Measurements from ENCODE around the gene ACSM3.
A peak's percentile ranks its signal among the peaks of the same experiment; 100 is the strongest.
"Not testable (repeated sequence)": the region's sequence is repeated elsewhere in the genome, so short reads cannot be mapped to it uniquely, and the experiment has no call there.

Gene ACSM3

DNA sequence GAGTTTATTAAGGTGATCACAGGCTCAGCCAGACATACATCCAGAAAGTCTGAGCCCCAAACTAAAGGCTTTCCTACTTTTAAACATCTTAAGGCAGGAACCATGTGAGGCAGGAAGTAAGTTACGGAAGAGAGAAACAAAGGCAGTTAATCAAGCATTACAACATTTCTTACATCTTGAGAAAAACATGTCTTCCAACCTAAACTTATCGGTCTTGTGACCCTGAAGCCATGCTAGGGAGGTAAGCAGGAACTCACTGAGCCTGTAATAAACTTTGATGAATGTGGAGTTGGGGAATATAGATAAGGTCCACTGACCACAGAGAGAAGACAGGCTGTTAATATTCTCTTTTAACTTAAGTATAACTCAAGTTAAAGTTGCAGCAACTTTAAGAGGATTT, 3.5 kb upstream of the ACSM3 start:
- DNase-seq (ENCODE audit: low read depth) = no peak

DNA sequence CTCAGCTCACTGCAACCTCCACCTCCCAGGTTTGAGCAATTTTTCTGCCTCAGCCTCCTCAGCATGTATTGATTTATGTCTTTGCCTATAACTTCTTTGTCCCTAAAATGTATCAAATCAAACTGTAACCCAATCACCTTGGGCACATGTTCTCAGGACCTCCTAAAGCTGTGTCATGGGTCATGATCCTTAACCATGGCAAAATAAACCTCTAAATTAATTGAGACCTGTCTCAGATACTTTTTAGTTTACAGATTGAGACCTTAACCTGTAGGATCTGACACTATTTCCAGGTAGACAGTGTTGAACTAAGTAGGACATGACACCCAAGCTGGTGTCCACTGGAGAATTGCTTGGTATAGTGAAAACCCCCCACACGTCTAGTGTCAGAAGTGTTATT, 2.6 kb upstream of the ACSM3 start:
- no peak for DNase-seq (ENCODE audit: low read depth)

DNA sequence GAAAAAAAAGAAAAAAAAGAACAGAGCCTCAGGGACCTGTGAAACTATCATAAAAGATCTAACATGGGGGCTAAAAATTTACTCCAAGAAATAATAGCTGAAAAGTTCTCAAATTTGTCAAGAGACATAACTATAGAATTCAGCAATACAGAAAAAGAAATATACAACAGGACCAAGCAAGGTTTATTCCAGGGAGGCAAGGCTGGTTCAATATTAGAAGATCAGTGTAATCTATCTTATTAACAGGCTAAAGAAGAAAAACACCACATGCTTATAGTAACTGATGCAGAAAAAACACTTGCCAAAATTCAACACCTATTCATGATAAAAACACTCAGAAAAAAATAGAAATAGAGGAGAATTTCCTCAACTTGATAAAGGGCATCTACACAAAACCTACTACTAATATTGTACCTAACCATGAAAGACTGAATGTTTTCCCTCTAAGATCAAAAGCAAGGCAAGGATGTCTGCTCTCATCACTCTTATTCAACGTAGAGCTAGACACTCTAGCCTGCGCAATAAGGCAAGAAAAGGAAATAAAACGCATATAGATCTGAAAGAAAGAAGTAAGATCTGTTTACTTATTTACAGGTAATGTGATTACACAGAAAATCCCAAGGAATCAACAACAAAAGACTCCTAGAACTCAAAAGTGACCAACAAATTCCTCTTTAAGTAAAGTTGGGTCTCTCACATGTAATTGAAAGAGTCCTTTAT, 1.2 kb upstream of the ACSM3 start:
- DNase-seq (ENCODE audit: low read depth) = no peak

DNA sequence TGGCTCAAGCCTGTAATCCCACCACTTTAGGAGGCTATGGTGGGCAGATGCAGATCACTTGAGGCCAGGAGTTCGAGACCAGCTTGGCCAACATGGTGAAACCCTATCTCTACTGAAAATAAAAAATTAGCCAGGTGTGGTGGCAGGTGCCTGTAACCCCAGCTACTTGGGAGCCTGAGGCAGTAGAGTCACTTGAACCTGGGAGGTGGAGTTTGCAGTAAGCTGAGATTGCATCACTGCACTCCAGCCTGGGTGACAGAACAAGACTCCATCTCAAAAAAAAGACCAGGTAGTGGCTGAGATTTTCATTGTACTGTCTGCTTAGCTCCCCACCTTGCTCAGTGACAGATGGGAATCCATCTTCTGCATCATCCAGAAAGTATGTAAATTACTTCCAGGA, 634 bp downstream of the ACSM3 start:
- not testable (repeated sequence) for DNase-seq (ENCODE audit: low read depth)

DNA sequence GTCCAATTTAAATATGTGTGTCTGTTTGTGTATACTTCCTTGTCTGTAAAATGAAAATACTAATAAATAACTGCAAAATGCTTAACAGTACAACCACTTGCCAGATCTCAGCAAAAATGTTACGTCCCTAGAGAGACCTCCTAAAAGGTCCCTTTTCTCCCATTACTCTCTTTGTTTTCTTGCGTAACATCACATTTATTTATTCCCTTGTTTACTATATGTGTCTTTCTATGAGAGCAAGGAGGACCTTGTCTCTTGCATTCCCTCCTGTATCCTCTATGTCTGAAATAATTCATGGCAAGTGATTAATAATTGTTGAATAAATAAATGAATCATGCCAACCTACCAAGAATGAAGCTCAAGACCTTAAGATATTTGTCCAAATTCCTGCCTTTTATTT, 1.9 kb downstream of the ACSM3 start:
- no peak for DNase-seq (ENCODE audit: low read depth)

DNA sequence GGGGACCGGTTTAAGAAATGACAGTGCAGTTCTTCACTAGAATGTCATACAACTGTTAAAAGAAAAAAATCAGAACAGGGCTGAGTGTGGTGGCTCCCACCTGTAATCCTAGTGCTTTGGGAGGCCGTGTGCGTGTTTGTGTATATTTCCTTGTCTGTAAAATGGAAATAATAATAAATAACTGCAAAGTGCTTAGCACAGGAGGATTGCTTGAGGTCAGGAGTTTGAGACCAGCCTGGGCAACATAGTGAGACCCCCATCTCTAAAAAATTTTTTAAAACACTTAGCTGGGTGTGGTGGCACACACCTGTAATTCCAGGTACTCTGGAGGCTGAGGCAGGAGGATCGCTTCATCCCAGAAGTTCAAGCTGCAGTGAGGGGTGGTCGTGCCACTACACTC, 2.5 kb downstream of the ACSM3 start:
- DNase-seq (ENCODE audit: low read depth) = no peak

DNA sequence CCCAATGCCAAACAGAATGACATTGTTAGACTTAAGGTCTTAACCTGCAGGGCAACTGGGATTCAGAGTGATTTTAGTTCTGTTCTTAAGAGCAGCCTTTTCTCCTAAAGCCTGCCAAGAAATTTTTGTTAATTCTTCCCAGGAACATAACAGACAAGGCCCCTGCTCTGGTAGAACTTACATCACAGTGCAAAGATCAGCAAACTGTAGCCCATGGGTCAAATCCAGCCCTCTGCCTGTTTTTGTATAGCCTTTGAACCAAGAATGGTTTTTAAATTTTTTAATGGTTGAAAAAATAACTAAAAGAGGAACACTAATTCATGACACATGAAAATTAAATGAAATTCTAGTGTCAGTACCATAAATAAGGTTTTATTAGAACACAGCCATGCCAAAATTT, 3.8 kb downstream of the ACSM3 start:
- no peak for DNase-seq (ENCODE audit: low read depth)

DNA sequence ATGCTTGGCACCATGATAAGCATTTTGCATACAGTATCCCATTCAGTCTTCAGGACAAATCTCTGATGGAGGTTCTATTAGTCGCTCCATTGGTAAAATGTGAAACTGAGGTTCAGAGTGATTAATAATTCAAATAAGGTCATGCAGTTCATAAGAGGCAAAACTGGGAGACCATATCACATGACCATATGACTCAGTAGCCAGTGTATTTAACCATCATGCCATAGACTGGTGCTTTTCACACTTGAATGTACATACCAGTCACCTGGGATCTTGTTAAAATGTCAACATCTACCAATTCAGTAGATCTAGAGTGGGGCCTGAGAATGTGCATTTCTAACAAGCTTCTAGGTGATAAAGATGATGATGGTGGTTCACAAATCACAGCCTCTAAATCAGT, 4.3 kb downstream of the ACSM3 start:
- DNase-seq (ENCODE audit: low read depth) = no peak

DNA sequence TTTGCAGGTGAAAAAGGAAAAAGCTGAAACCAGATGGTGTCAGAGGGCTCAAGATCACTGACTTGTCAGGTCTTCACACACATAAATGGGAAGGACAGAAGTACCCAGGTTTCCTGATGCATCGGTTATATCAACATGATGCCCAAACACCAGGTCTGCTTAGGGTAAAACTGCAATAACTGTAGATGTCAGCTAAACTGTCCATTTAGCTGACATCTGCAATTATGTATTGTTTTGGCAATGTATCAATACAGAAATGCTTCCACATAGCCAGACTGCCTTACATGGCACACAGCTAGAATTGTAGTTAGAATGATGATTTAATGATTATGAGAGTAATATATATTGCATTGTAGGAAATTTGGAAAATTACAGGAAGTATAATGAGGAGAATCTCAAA, 5.0 kb downstream of the ACSM3 start:
- no peak for DNase-seq (ENCODE audit: low read depth)

DNA sequence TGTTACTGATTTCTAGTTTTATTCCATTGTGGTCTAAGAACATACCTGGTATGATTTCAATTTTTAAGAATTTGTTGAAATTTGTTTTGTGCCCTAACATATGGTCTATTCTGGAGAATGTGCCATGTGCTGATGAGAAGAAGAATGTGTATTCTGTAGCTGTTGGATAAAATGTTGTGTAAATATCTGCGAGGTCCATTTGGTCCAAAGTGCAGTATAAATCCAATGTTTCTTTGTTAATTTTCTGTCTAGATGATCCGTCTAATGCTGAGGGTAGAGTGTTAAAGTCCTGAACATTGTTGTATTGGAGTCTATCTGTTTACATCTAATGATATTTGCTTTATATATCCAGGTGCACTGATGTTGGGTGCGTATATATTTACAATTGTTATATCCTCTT, 9.9 kb downstream of the ACSM3 start:
- DNase-seq (ENCODE audit: low read depth) = no peak

DNA sequence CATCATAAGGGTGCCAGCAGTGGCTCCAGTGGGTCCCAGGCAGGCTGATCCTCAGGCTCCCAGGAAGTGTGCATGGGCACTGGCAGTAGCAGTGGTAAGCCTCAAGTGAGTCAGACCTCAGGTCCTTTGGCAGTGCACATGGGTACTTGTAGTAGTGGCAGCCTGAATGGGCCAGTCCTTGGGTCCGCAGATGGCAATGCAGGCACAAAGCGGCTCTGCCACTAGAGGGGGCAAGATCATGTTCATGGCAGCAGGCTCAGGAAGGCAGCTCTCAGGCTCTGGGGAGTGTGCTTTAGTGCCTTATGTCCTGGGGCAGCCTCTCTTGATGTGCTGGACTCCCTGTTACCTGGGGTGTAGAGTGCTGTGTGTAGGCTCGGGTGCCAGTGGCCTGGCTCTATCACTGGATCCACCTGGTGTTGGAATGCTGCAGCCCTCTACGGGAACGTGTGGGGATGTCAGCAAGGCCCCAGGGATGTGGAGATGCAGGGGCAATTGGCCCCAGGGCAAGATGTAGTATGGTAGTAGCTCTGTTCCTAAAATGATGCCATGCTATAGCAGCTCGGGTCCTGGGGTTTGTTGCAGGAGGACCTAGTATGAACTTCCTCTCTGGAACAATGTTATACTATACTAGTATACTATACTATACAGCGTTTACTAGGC, 11.0 kb downstream of the ACSM3 start:
- DNase-seq (ENCODE audit: low read depth) = peak; percentile 13

DNA sequence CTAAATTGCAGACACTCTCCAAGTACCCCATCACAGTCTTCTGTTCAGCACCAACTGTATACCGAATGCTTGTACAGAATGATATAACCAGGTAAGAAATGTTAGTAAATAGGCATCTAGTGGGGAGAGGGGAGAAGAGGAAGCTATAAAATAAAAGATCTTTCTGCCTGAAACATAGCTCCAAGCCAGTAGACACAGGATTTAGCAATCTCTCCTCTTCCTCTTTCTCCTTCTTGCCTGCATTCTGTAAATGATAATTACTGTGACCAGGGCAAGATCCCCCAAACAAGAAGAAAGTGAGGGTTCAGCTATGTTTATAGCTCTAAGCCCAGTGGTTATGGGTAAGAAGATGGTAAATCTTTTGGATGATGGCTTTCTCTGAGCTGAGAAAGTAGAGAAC, 17.9 kb downstream of the ACSM3 start:
- no peak for DNase-seq (ENCODE audit: low read depth)

DNA sequence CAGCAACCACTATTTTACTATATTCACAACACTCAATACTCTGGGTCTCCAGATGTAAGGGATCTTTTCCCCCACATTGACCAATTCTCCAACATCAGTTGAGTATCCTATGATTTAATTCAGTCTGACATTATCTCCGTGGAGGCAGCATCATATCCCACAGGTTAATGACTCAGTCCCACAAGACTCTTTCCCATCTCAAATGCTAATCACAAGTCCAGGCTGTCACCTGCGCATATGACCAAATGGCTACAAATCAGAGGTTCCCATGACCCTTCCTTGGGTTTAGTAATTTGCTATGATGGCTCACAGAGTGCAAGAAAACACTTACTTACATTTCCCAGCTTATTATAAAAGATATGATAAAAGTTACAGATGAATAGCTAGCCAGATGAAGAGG, 18.7 kb downstream of the ACSM3 start:
- no peak for DNase-seq (ENCODE audit: low read depth)

DNA sequence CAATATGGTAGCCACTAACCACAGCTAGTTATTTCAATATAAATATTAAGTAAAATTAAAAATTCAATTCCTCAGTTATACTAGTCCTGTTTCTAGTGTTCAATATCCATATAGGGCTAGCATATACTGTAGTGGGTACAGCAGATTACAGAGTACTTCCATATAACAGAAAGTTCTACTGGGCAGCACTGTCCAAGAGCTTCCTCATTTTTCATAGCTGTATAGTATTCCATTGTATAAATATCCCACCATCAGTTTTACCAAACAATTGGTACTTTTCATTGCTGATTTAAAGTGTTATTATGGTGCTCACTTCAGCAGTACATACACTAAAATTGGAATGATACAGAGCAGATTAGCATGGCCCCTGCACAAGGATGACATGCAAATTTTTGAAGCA, 20.4 kb downstream of the ACSM3 start:
- no peak for DNase-seq (ENCODE audit: low read depth)

DNA sequence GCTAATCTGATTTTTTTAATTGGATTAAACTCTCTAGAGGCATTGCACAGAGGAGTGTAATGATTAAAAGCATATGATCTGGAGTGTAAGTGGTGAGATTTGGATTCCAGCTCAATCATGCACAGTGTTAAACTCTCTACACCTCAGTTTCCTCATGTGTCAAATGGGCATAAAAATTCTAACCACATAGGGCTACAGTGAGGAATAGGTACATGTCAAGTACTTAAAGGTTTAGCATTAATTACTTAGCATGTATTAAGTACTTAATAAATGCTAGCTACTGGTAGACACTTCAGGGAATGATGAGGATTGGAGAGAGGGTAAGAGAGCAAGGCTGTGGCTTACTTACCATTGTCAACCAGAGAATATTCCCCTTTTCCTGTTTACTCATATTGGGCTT, 25.3 kb downstream of the ACSM3 start:
- no peak for DNase-seq (ENCODE audit: low read depth)

DNA sequence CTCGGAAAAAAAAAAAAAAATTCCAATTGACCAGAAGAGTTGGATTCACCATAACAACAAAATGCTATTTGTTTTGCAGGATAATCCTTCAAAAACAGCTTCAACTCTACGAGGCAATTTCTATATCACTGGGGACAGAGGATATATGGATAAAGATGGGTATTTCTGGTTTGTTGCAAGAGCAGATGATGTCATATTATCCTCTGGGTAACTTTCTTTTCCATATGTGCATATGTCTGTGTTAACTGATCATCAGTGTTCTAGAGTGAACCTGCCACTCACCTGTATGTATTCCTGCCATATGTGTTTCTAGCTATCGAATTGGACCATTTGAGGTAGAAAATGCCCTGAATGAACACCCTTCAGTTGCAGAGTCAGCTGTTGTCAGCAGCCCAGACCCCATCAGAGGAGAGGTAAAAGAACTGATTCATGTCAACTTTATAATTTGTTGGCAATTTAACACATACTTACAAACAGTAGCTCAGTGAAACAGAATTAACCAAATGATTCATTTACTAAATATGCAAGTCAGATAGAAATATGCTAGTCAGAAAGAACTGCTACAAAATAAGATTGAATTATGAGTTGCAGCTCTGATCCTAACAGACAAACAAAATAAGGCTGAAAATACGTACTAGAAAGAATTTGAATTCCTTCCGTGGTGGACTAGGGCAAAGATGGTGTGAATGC, 28.3 kb downstream of the ACSM3 start:
- no peak for DNase-seq (ENCODE audit: low read depth)

DNA sequence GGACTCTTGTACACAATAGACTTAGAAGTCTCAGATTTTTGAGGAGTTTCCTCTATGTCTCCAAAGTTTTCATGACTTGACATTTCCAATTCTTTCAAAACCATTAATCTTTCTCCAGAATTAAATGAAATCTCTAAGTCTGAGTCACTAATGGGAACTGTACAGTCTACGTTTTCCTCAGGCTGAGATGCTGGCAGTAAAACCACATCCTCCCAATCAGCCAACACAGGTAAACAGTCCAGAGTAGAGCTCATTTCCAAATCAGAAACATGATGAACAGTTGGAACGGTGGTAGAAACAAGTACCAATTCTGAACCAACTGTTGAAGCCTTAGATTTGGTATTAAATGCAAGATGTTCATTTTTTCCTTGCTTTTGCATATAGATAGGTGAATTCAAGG, 34.5 kb downstream of the ACSM3 start:
- no peak for DNase-seq (ENCODE audit: low read depth)

DNA sequence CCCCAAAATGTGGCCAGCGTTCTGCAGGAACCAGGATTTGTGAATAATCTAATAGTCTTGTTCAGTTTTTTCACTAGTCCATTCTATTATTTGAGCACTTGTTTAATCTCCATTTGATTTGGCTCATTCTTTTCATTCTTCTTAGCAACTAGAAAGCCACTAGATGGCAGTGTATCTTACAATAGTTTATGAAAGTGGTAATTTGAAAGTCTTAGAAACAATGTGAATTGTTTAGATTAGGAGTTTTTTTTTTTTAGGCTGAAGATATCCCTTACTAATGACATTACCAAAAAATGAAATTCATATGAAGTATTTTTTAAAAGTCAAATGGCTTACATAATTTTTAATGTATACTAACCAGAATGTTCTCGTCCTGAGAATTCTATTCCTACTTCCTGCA, 35.8 kb downstream of the ACSM3 start:
- DNase-seq (ENCODE audit: low read depth) = no peak

DNA sequence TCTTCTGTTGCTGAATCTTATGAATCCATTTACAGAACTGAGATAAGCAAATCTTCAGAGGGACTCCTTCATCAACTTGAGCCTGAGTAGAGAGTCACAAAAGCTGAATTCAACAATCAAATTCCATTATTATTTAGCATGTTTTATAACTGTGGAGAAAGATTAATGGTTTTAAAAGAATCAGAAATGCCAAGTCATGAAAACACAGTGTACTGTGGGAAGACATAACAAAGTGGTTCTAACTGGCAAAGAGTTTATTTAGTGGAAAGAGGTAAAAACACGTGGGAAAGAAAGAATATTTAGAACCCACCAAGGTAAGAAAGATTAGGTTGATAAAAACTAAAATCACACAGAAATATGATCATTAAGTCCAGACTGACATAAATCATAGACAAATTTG, 37.5 kb downstream of the ACSM3 start:
- no peak for DNase-seq (ENCODE audit: low read depth)

DNA sequence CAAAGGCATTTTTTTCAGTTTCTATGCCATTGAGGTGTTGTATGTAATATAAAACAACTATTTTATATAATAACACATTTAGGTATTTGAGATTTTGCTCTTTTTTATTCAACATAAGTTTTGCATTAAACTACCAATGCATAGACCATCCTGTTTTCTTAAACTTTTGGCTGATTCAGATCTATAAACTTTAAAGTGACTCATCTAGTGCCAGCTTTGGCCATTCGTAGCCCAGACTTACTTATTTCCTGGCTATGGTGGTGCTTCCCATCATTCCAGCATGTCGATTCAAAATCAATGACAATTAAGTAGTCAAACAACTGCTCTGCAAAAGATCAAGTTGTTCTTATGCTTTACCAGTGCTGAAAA, 39.4 kb downstream of the ACSM3 start:
- no peak for DNase-seq (ENCODE audit: low read depth)

DNA sequence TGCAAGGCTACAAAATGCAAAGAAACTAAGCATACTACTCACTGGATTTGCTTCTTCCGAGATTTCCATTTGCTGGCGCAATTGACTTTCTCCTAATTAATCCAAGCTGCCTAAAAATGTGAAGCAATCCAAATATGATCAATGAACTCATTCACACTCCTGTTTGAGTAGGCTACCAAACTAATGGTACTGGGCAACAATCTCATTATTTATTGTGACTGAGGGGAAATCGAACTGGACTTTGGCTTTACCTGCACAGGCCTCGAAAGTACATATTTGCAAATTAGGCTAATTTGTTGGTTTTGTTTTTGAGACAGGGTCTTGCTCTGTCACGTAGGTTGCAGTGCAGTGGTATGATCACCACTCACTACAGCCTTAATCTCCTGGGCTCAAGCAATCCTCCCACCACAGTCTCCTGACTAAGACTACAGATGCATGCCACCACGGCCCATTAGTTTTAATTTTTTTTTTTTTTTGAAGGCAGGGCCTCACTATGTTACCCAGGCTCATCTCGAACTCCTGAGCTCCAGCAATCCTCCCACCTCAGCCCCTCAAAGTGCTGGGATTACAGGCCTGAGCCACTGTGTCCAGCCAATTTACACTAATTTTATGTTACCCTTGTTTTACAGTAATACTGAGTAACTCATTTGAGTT, 39.9 kb downstream of the ACSM3 start:
- no peak for DNase-seq (ENCODE audit: low read depth)

DNA sequence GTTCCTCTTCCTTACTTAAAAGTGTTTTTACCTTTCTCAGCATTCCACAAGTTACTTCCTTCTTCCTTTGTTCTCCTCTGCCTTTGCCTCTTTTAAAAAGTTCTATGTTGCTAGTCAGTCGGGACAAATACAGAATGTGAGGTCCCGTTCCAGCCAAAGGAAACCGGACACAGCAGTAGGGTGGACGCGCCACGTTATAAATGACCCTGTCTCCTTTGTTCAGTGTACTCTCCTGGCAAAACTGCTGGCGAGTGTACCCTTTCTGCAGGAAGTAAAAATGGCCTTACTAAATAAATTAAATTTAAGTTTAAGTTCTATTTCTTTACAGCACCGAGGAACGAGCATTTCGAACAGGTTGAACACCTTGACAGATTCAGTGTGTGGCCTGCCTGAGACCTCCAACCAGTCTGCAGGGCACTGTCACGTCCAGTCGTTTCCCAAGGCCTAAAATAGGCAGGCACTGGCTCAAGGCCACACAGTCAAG, 41.9 kb downstream of the ACSM3 start:
- DNase-seq (ENCODE audit: low read depth) = not testable (repeated sequence)

Data from stimulated activated CD4-positive, alpha-beta T cell treated with anti-CD3 and anti-CD28 coated beads, Interleukin-2, amount 100 ng/mL, for 4 hours (primary cell).